ENCODE measurements around the gene ACTMAP. TPM values are rescaled to one million over a fixed set of nuclear protein-coding genes. Genes with fewer than 3 reads are reported as not detected.
"Not testable (repeated sequence)": the region's sequence is repeated elsewhere in the genome, so short reads cannot be mapped to it uniquely, and the experiment has no call there.

The ACTMAP gene
- total RNA-seq, 2 experiments from 2014 or later, result 5.0 to 54.8 TPM

GRCh38 chr19:40775632-40776022, 25.4 kb upstream of the ACTMAP start:
- 0 out of 2 replicates have a peak, but pooled peaks cover 8% of the 10 kb centered on the region for H3K9me3 ChIP-seq (ENCODE audit: low read length)
- no peak overlapping the region for H3K27ac ChIP-seq (ENCODE audit: low read depth, low read length, poor library complexity, severe bottlenecking)
- H3K4me2 ChIP-seq (ENCODE audit: low read length), result no peak overlapping the region
- intact Hi-C loops (cut with micrococcal nuclease; ENCODE audit: unreplicated experiment), result loop anchor here (10.0 kb wide), 1 partner anchor 171 kb away; the partner anchor contains the start of gene LTBP4
- TF ChIP-seq EZH2phosphoT487 (IDR thresholded peaks at IDR 0.05; ENCODE audit: borderline replicate concordance, low read depth, low read length) (no peak), CTCF (conservative IDR thresholded peaks at IDR 0.05; ENCODE audit: low read length) (no peak)
- BruUV-seq (replicated peaks), result no TSS peak
- peaks cover 6% of the 10 kb centered on the region; the same call in 1 of the 2 replicates for H3K79me2 ChIP-seq (ENCODE audit: insufficient read depth, low read depth, low read length)
- no peak overlapping the region for H3K4me3 ChIP-seq (ENCODE audit: low read depth, low read length, poor library complexity, severe bottlenecking)
- no peaks in the 10 kb centered on the region for H4K20me1 ChIP-seq (ENCODE audit: insufficient read depth, low read length)
- no peak for DNase-seq (ENCODE audit: low spot score)
- no peak overlapping the region for H2AFZ ChIP-seq (ENCODE audit: low read length)
- peaks cover 37% of the 10 kb centered on the region for H3K4me1 ChIP-seq (ENCODE audit: insufficient read depth, low read length, poor library complexity, severe bottlenecking)
- CTCF ChIA-PET (ENCODE audit: unreplicated experiment), result no interaction called here
- peaks cover 10% of the 10 kb centered on the region; the same call in 1 of the 2 replicates for H3K36me3 ChIP-seq (ENCODE audit: insufficient read depth, low read length)
- H3K9me2 ChIP-seq (ENCODE audit: insufficient read depth, low read length), result no peaks in the 10 kb centered on the region
- POLR2A ChIA-PET, result interaction anchor here (1.1 to 3.5 kb wide), 2 partner anchors 23 to 26 kb away, joined by 4 to 29 read pairs; partner anchors contain the start of genes ACTMAP and SNRPA

GRCh38 chr19:40774916-40775631, 24.8 kb upstream of the ACTMAP start, which contains the start of gene MIA:
Gene MIA (plus strand): TSS chr19:40775521. CDS start chr19:40775543, 22 bp downstream.
- intact Hi-C loops (cut with micrococcal nuclease; ENCODE audit: unreplicated experiment), result loop anchor here (10.0 kb wide), 1 partner anchor 170 kb away; the partner anchor contains the start of gene LTBP4
- CTCF ChIA-PET (ENCODE audit: unreplicated experiment), result no interaction called here
- no peaks in the 10 kb centered on the region for H4K20me1 ChIP-seq (ENCODE audit: insufficient read depth, low read length)

GRCh38 chr19:40771101-40771862, 21.0 kb upstream of the ACTMAP start:
- H2AFZ ChIP-seq (ENCODE audit: low read length); H3K9me2 ChIP-seq (ENCODE audit: insufficient read depth, low read length); H3K4me2 ChIP-seq (ENCODE audit: low read length); H3K4me3 ChIP-seq (ENCODE audit: low read depth, low read length, poor library complexity, severe bottlenecking); BruUV-seq (replicated peaks); H3K79me2 ChIP-seq (ENCODE audit: insufficient read depth, low read depth, low read length); POLR2A ChIA-PET; CTCF ChIA-PET (ENCODE audit: unreplicated experiment); H4K20me1 ChIP-seq (ENCODE audit: insufficient read depth, low read length); H3K9me3 ChIP-seq (ENCODE audit: low read length): not testable (repeated sequence)
- DNase-seq (ENCODE audit: low spot score), result peak; percentile 48
- intact Hi-C loops (cut with micrococcal nuclease; ENCODE audit: unreplicated experiment), result loop anchor here (10.0 kb wide), 1 partner anchor 166 kb away; the partner anchor contains the start of gene LTBP4
- Histone ChIP-seq H3K4me1 (ENCODE audit: insufficient read depth, low read length, poor library complexity, severe bottlenecking) (peaks cover 21% of the 10 kb centered on the region), H3K27ac (ENCODE audit: low read depth, low read length, poor library complexity, severe bottlenecking) (peak overlapping the region; percentile 24), H3K36me3 (ENCODE audit: insufficient read depth, low read length) (peaks cover 44% of the 10 kb centered on the region)

More at GRCh38 chr19:40774916-40775631, 24.8 kb upstream of the ACTMAP start, which contains the start of gene MIA:
- DNase-seq (ENCODE audit: low spot score), result no peak
- POLR2A ChIA-PET, result no interaction called here
- no peak for TF ChIP-seq CTCF (conservative IDR thresholded peaks at IDR 0.05; ENCODE audit: low read length)
- no peak for TF ChIP-seq EZH2phosphoT487 (IDR thresholded peaks at IDR 0.05; ENCODE audit: borderline replicate concordance, low read depth, low read length)
- H3K4me1 ChIP-seq (ENCODE audit: insufficient read depth, low read length, poor library complexity, severe bottlenecking), result peaks cover 37% of the 10 kb centered on the region
- 0 out of 2 replicates have a peak, but pooled peaks cover 8% of the 10 kb centered on the region for H3K9me3 ChIP-seq (ENCODE audit: low read length)
- H3K79me2 ChIP-seq (ENCODE audit: insufficient read depth, low read depth, low read length), result peaks cover 6% of the 10 kb centered on the region; the same call in 1 of the 2 replicates
- H3K9me2 ChIP-seq (ENCODE audit: insufficient read depth, low read length), result no peaks in the 10 kb centered on the region
- peak within 1 kb of the TSS; percentile 86 for H3K4me2 ChIP-seq (ENCODE audit: low read length)
- H2AFZ ChIP-seq (ENCODE audit: low read length), result peak within 1 kb of the TSS; percentile 0; the same call in 1 of the 2 replicates
- H3K4me3 ChIP-seq (ENCODE audit: low read depth, low read length, poor library complexity, severe bottlenecking), result no peak within 1 kb of the TSS
- H3K36me3 ChIP-seq (ENCODE audit: insufficient read depth, low read length), result peaks cover 12% of the 10 kb centered on the region; the same call in 1 of the 2 replicates
- peak within 1 kb of the TSS; percentile 95 for H3K27ac ChIP-seq (ENCODE audit: low read depth, low read length, poor library complexity, severe bottlenecking)
- no TSS peak for BruUV-seq (replicated peaks)

All from OCI-LY7 (cell line).